ENCODE measurements around the gene PNPT1. TPM values are rescaled to one million over a fixed set of nuclear protein-coding genes. Genes with fewer than 3 reads are reported as not detected.
A peak's percentile ranks its signal among the peaks of the same experiment; 100 is the strongest.

Gene PNPT1
- total and polyA plus RNA-seq, 10 of the 15 experiments (the other 5 are each of a cell fraction or from before 2014, with no cell fraction given) = 34.2 to 67.7 (median 43.3) TPM

GRCh38 chr2:55621802-55622201 lies 71.8 kb downstream of the PNPT1 start:
- in situ Hi-C loops (cut with MboI) (no loop called here), intact Hi-C loops (cut with micrococcal nuclease; ENCODE audit: unreplicated experiment) (no loop called here)
- SMC1A ChIA-PET (ENCODE audit: uncharacterized antibody, unreplicated experiment) = no interaction called here
- FAIRE-seq = no peak
- CTCF ChIA-PET = interaction anchor here (1.2 kb wide), 1 partner anchor 31 kb away, joined by 3 read pairs; no protein-coding TSS in a partner anchor
- no peak for ATAC-seq
- H3K27me3 ChIP-seq (replicated peaks in 1 of 2; ENCODE audit: control insufficient read depth in 2 of 2, insufficient read depth in 2 of 2, low read length in 1 of 2) = no peaks in the 10 kb centered on the region
- no TSS peak for BruUV-seq (replicated peaks)
- no peaks in the 10 kb centered on the region for H3K9me3 ChIP-seq (replicated peaks; ENCODE audit: control insufficient read depth, insufficient read depth, low read length)
- H4K20me1 ChIP-seq (ENCODE audit: control insufficient read depth, insufficient read depth) = 0 out of 2 replicates have a peak, but pooled peaks cover 3% of the 10 kb centered on the region
- WGBS (ENCODE audit: insufficient coverage, insufficient replicate concordance, low lambda C conversion rate, missing lambda C conversion rate) = 90% methylated on average over 7 of the region's 7 CpGs
- H2AFZ ChIP-seq (ENCODE audit: control insufficient read depth, low read depth, low read length) = no peak overlapping the region
- H3K4me1 ChIP-seq (ENCODE audit: control insufficient read depth, insufficient read depth, low read length) = peaks cover 3% of the 10 kb centered on the region
- H3K79me2 ChIP-seq (ENCODE audit: control insufficient read depth, insufficient read depth, low read length) = peaks cover 59% of the 10 kb centered on the region
- no peak overlapping the region for H3K4me3 ChIP-seq
- no peak overlapping the region for H3K27ac ChIP-seq (ENCODE audit: control insufficient read depth, insufficient read depth)
- peak overlapping the region; percentile 25 for H3K4me2 ChIP-seq (ENCODE audit: control insufficient read depth, insufficient read depth)
- no peak for DNase-seq (ENCODE audit: low read depth, low spot score)
- no peak overlapping the region for H3K9ac ChIP-seq (ENCODE audit: control insufficient read depth, insufficient read depth, low read length)
- RAD21 ChIA-PET (ENCODE audit: unreplicated experiment) = no interaction called here
- H3K36me3 ChIP-seq (ENCODE audit: control insufficient read depth in 2 of 2, insufficient read depth in 2 of 2, low read length in 1 of 2) = peaks cover 0 to 3% of the 10 kb centered on the region in 2 experiments; a peak in 1 of 4 replicates
- no peak for TF ChIP-seq SIX5 (IDR thresholded peaks at IDR 0.05; ENCODE audit: low read depth, low read length, severe bottlenecking)
- TF ChIP-seq EED (IDR thresholded peaks at IDR 0.05; ENCODE audit: low read depth) = no peak
- no peak for TF ChIP-seq CHD2 (IDR thresholded peaks at IDR 0.05; ENCODE audit: borderline replicate concordance, low read depth, low read length)
- POLR2A ChIA-PET = interaction anchor here (0.6 kb wide), 1 partner anchor 9 kb away, joined by 4 read pairs; no protein-coding TSS in a partner anchor

- RAD21 ChIA-PET (ENCODE audit: unreplicated experiment) = no interaction called here
- Histone ChIP-seq H3K9me3 (replicated peaks; ENCODE audit: control insufficient read depth, insufficient read depth, low read length) (no peaks in the 10 kb centered on the region), H4K20me1 (ENCODE audit: control insufficient read depth, insufficient read depth) (0 out of 2 replicates have a peak, but pooled peaks cover 3% of the 10 kb centered on the region), H3K4me2 (ENCODE audit: control insufficient read depth, insufficient read depth) (peak overlapping the region; percentile 28), H2AFZ (ENCODE audit: control insufficient read depth, low read depth, low read length) (no peak overlapping the region), H3K4me1 (ENCODE audit: control insufficient read depth, insufficient read depth, low read length) (peaks cover 3% of the 10 kb centered on the region), H3K27me3 (replicated peaks in 1 of 2; ENCODE audit: control insufficient read depth in 2 of 2, insufficient read depth in 2 of 2, low read length in 1 of 2) (no peaks in the 10 kb centered on the region), H3K36me3 (ENCODE audit: control insufficient read depth in 2 of 2, insufficient read depth in 2 of 2, low read length in 1 of 2) (peaks cover 0 to 3% of the 10 kb centered on the region in 2 experiments; a peak in 1 of 4 replicates), H3K27ac (ENCODE audit: control insufficient read depth, insufficient read depth) (no peak overlapping the region), H3K4me3 (peak overlapping the region; percentile 33; the same call in 1 of the 2 replicates), H3K79me2 (ENCODE audit: control insufficient read depth, insufficient read depth, low read length) (peaks cover 74% of the 10 kb centered on the region), H3K9ac (ENCODE audit: control insufficient read depth, insufficient read depth, low read length) (no peak overlapping the region)
- no peak for FAIRE-seq
- in situ Hi-C loops (cut with MboI) = no loop called here
- DNase-seq (ENCODE audit: low read depth, low spot score) = no peak
- WGBS (ENCODE audit: insufficient coverage, insufficient replicate concordance, low lambda C conversion rate, missing lambda C conversion rate) = 37% methylated on average over 3 of the region's 3 CpGs
- SMC1A ChIA-PET (ENCODE audit: uncharacterized antibody, unreplicated experiment) = interaction anchor here (1.3 kb wide), 1 partner anchor 23 kb away, joined by 3 read pairs; no protein-coding TSS in a partner anchor
- intact Hi-C loops (cut with micrococcal nuclease; ENCODE audit: unreplicated experiment) = no loop called here
- BruUV-seq (replicated peaks) = no TSS peak
- ATAC-seq = peak; percentile 17
- CTCF ChIA-PET = interaction anchor here (1.4 kb wide), 1 partner anchor 100 kb away, joined by 6 read pairs; the partner anchor contains the start of gene CFAP36
- POLR2A ChIA-PET = interaction anchor here (0.9 kb wide), 1 partner anchor 26 kb away, joined by 3 read pairs; no protein-coding TSS in a partner anchor
- no peak for TF ChIP-seq MAX (IDR thresholded peaks at IDR 0.05; ENCODE audit: low read depth, low read length)
- 0 out of 2 replicates have a peak, but pooled peaks have one; percentile 2 for TF ChIP-seq RAD21 (IDR thresholded peaks at IDR 0.05; ENCODE audit: insufficient read depth, low read depth, low read length)
- no peak for TF ChIP-seq ZNF384 (IDR thresholded peaks at IDR 0.05; ENCODE audit: borderline replicate concordance, low read depth, low read length)
- no peak for TF ChIP-seq RUNX3 (IDR thresholded peaks at IDR 0.05; ENCODE audit: low read length)
- TF ChIP-seq LARP7 (IDR thresholded peaks at IDR 0.05) = 0 out of 2 replicates have a peak, but pooled peaks have one; percentile 40
- peak; percentile 85 for TF ChIP-seq PBX3 (IDR thresholded peaks at IDR 0.05; ENCODE audit: insufficient replicate concordance, low read depth, low read length)
- TF ChIP-seq DPF2 (IDR thresholded peaks at IDR 0.05) = no peak
- peak; percentile 45 to 72 (median 47) for TF ChIP-seq CTCF (IDR thresholded peaks at IDR 0.05 in 2 of 3, conservative IDR thresholded peaks at IDR 0.05 in 1 of 3; ENCODE audit: control insufficient read depth in 2 of 3, extremely low read depth in 1 of 3, insufficient read depth in 1 of 3, low read depth in 3 of 3, low read length in 3 of 3)
Measured at GRCh38 chr2:55620123-55620779, 73.4 kb downstream of the PNPT1 start.
